8988T (cell line): ENCODE measurements around the gene DOCK1.
A peak's percentile ranks its signal among the peaks of the same experiment; 100 is the strongest.
"Not testable (repeated sequence)": the region's sequence is repeated elsewhere in the genome, so short reads cannot be mapped to it uniquely, and the experiment has no call there.

Source experiments
- DNase-seq: peaks from one replicate; pipeline ENCODE4 v3.0.0; 2011

The DOCK1 gene

DNA sequence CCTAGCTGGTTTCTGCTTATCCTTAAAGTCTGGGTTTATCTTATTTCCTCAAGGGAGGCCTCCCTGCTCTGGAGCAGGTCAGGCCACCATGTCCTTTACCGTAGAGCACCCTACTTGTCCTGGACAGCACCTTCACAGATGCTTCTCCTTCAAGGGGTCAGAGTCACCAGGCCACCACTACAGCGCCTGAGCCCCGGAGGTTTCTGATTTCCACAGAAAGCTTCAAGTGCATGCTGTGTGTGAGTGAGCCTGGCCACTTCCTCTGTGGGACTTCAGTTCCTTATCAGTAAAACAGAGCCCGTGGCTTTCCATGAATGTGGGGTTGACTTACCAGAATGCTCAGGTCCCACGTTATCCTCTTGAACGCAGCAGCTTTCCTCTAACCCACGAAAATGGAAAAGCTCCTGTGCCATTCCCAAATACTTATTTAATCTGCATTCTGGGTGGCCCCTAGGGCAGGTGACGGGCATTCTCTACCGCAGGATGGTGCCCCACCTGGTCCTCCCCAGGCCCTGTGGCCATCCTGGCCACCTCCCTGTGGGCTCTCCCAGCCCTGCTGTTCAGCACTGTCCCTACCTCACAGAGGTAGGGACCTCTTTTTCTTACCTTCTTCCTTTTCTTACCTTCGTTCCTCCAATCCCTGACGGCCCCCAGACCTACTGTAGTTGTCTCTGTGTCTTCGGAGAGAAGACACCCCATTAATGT lies 1.4 kb upstream of the DOCK1 start:
- DNase-seq, result no peak

DNA sequence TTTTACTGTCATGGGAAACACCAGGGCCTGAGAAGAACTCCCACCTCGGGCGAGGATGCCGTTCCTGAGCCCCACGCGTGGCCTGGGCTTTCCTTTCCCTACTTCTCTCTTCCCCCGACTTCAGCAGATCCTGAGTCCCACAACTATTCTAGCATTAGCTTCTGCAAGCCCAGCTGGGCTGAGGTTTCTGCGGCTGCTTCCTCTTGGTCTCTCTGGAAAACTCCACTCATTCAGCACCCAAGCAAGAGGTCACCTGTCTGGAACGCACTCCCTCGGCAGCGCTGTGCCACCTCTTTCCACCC lies 761 bp upstream of the DOCK1 start:
- DNase-seq, result no peak

DNA sequence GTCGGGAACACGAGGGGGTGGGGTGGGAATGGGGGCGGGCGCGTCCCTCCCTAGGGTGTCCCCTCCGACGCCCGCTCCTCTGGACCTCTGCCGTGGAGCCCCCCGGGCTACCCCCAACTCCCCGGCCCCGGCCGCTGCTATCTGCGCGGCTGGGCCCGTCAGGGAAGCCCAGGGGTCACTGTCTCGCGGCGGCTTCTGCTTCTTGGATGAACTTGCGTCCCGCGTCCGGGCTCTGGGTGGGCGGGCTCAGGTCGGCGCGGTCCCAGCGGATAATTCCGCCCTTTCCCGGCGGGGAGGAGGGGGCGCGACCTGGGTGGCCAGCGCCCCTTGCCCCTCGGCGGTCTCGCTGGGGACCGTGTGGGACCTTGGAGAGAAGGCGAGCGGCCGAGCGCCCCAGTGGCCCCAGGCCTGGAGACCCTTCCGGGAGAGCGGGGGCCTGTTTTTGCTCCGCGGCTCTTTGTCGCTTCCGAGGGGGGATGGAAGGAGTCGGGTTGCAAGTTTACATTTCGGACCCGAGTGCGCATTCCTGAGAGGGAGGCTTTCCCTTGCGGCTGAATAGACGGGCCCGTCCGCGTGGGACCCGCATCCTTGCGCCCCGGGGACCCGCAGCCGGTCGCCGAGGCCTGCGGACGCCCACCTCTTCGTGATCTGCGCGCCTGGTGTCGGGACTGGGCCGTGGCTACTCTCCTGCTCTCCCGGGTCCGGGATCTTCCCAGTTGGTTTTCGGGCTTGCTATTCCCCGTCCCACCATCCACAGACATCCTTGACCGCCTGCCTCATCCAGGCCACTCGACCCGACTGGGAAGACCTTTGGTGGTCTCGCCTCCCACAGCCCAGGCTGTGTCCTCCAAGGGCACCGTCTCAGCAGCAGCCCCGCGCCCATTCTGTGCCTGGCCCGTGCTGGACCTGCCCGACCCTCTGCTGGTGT lies 812 bp downstream of the DOCK1 start:
- peak; percentile 69 for DNase-seq

DNA sequence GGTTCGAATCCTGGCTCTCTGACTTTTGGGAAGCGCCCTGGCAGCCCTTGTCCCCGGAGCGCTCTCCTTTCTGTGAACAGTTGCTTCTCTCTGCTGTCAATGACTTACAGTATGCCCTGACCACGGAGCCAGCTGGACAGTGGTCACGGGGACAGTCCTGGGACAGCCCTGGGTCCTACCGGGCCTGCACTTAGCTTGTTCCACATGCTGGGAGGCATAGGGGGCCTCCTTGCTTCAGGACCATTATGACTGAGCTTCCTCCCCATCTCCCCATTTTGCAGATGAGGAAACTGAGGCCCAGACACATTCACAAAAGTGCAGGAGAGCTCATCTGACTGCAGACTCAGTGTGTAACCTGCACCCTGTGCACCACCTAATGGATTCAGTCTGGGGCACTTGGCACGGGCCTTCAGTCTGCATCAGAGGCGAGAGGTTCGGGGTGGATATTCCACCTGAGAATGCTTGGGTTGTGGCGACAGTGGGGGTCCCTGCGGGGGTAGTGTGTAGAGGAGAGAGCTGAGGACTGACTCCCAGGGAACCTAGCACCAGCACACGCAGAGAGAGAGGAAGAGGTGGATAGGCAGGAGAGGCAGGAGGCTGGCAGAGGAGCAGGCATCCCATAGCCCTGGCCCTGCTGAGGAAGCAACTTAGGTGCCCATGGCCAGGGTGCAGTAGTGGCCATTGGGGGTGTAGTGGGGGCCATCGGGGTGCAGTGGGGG lies 1.6 kb downstream of the DOCK1 start:
- DNase-seq, result no peak

DNA sequence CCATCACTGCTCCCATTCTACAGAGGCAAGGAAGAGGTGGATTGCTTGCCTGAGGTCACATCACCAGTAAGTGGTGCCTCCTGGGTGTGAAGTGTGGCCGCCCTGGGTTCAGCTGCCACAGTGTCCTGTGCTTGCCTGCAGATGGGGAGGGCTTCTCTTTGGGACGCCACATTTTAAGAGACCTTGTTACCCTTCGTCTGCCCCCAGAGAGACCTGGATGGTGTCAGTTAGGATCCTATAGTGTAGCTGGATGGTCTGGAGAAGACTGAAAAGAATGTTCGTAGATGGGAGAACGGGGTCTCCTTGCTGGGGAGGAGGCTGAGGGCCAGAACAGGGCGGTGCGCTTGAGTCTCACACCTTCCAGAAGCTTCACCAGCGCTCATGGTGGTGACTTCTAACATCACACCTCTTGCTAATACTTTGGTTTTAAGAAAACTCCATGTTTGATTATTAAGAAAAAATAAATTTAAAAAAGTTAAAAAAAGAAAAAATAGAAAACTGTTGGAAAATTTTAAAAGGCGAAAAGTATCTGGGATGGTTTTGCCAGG lies 2.3 kb downstream of the DOCK1 start:
- no peak for DNase-seq

DNA sequence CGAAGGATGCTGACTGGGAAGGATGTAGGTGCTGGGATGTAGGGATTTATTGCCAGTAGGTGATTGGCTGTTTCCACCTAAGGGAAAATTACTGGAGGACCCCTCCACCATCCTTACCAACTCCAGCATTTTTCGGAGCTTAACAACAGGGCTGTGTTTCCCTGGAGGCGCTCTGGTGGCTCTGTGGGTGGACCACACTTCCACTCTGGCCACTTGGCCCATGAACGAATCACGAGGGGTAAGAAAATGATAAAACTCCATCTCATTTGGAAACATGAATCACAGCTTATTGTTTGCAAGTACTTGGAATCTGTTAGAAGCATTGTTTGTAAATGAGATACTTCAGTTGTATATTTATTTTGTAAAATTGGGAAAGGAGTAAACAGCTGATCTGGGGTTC lies 3.0 kb downstream of the DOCK1 start:
- no peak for DNase-seq

DNA sequence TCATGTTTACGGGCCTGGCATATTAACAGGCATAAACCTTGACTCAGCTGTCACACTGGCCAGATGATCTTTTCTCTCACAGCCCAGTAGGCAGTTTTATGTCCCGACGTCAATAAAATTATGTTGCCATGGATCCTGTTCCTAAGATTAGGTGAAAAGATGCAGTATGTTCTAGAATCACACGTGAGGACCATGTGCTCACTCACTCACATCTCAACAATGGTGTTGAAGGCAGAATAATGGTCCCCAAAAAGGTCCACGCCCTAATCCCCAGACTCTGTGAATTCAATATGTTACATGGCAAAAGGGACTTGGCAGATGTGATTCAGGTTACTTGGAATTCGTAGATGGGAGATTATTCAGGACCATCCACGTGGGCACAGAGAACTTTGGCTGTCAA lies 3.5 kb downstream of the DOCK1 start:
- no peak for DNase-seq

DNA sequence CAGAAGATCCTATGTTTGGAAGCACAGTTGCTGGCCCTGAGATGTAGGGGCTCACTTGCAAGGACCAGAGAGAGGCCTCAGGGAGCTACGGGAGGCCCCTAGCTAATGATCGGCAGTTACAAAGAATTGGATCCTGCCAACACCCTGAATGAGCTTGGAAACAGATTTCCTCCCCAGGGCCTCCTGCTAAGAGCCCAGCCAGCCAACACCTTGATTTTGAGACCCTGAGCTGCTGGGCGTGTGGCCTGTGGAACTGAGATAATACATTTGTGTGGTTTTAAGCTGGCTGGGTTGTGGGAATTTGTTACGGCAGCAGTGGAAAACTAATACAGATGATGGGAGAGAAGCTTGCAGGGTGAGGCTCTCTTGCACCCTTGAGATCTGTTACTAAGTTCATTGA lies 3.9 kb downstream of the DOCK1 start:
- DNase-seq, result no peak

DNA sequence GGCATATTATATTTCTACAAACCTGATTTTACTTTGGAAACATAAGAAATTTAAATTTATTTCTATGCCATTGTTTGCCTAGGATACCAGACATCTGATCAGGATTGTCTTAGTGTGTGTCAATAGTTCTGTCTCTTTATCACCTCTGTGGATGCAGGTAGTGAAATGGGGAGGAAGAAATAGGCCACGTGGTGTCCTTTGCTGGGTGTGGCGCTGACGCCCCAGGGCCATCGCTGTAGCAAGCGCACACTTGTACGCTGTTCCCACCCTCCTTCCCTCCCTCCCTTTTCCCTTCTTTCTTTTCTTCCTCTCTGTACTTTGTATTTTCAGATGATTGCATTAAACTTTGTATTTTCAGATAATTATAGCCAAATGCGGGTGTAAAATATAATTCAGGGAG lies 5.0 kb downstream of the DOCK1 start:
- DNase-seq, result no peak

DNA sequence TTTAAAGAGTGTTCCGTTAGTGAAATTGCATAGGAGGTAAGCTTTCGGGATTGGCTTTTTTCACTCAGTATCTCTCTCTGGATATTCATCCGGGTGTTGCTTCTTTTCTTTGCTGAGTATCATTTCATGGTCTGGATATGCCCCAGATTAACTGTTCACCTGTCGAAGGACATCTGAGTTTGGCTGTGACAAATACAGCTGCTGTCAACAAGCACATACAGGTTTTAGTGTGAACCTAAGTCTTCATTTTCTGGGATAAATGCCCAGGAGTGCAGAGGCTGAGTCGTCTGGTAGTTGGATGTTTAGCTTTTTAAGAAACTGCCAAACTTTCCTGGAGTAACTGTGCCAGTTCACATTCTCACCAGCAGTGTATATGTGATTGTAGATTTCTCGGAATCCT lies 5.6 kb downstream of the DOCK1 start:
- DNase-seq, result no peak

DNA sequence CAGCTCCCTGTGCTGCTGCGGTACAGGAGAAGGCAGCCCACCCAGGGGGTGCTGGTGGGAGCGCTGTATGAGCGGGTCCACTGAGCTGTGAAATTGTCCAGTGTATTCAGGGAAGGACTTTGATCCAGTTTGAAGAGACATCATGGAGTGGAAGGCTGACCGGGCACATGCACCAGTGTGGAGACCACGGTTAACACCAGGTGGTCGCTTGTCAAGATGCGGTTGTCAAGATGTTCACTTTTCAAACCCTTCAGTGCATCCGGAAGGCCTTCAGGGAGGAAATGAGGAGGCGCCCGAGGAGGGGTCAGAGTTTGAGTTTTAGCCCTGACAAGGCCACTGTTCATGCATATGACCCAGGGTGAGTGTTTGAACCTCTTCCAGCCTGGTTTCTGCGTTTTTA lies 6.1 kb downstream of the DOCK1 start:
- no peak for DNase-seq

DNA sequence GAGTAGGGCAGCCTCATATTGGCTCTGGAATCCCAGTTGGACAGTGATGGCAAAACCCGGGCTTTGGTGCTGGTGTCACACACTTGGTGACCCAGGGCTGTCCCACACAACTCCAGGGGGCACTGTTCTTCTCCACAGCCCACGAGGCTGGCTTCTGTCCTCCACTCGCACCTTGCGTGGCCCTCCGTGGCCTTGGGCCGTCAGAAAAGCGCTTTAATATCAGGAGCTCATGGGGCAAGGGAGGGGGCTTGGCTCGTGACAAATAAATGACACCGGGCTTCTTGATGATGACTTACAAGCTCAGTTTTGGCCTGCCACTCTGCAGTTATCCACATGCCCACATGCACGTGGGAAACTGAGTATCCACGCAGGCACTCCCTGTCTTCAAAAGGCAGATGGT lies 8.1 kb downstream of the DOCK1 start:
- no peak for DNase-seq

DNA sequence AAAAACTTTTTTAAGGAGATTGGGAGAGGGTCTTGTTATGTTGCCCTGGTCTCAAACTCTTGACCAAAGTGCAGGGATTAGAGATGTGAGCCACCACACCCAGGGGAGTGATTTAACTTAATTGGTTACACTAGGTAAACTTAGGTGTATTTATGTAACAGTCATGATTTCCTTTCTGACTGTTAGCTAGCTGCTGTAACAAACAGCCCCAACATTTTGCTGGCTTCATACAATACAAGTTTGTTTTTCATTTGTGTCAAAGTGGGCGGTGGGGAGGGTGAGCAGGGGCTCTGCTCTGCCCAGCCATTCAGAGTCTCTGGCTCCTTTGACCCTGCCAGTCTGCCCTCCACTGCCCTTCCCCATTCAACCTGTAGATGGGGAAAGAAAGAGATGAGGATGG lies 9.3 kb downstream of the DOCK1 start:
- no peak for DNase-seq

DNA sequence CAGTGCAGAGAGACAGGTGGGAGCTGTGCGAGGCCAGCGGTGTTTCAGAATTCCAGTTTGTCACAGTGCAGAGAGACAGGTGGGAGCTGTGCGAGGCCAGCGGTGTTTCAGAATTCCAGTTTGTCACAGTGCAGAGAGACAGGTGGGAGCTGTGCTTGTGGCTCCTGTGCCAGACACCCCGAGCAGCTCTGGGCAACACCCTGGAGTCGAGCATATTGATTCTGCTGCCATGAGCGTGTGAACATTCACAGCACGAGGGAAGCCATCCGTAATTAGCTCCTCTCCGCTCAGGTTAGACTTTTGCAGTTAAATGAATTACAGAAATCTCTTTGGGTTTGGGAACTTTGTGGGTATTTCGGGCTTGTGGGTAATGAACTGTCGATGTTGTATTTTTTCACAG lies 11.7 kb downstream of the DOCK1 start:
- DNase-seq, result not testable (repeated sequence)

DNA sequence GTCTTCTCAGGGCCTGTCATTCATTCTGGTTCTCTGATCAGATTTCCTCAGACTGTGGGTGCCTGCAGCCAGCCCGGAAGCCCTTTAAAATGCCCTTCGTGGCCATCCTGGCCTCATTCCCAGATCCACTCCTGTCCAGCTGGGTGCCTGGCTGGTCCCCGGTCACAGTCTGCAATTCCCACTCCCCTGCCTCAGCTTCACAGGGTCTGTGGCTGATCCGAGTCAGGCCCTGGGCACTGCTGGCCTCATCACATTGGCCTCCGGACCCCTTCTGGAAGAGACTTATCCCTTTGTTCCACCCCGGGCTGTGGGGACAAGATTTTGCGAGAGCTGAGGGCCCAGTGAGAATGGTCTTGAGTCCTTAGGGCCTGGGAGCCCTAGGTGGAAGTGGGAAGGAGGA lies 12.1 kb downstream of the DOCK1 start:
- no peak for DNase-seq

DNA sequence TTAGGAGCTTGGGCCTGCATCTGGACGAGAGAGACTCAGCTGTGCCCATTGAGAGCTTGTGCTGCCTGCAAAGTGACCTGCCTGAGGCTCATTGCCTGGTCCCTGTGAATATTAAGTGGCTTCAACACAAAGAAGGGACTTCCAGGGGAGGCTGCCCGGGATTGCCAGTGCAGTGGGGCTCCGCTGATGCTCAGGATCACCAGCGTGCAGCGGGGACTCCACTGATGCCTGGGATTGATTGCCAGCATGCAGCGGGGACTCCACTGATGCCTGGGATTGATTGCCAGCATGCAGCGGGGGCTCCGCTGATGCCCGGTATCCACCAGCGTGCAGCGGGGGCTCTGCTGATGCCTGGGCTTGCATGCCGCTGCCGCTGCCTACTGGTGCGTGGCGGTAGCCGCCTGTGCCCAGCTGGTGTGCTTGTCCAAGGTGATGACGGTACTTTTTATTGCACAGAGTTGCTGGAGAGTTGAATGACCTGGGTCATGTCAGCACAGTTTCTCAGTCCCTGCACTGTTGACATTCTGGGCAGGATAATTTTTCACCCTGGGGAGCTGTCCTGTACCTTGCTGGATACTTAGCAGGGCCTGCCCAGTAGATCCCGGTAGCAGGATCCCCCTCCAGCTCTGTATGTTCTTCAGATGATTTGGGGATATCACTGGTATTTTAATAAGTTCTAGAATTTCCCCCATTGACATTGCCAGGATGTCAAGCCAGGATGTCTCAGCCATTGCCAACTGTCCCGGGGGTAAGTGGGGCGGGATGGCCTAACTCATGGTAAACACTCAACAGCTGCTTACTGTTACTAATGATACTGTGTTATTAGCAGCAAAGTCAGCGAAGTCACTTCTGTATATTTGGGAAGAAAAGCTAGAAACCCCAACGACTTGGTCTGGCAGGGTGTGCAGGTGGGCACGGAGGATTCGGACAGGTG lies 13.0 kb downstream of the DOCK1 start:
- no peak for DNase-seq

DNA sequence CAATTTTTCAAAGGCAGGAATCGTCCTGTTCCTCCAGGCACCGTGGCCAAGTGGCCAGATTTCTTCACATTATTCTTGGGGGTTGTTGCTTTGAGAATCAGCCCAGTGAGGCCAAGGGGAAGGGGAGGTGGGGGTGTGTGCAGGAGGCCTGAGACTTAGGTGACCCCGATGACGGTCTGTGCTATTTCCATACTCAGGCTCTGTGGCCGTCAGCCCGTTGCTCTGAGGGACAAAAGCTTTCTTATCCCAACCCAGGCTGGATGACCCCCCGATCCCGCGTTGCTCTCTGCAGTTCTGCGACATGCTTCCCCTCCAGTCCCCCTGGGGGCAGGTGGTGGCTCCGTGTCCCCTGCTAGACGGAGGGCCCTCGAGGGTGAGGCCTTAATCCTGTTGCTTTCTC lies 14.2 kb downstream of the DOCK1 start:
- DNase-seq, result no peak

DNA sequence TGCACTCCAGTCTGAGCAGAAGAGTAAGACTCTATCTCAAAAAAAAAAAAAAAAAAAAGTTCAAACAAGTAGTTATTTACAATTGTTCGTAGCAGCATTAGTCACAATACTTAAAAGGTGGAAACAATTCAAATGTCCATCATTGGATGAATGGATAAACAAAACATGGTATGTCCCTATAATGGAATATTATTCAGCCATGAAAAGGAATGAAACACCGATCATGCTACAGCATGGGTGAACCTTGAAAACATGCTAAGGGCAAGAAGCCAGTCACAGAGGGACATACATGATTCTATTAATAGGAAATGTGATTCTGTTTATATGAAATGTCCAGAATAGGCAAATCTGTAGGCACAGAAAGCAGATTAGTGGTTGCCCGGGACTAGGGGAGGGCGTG lies 15.9 kb downstream of the DOCK1 start:
- DNase-seq, result no peak

DNA sequence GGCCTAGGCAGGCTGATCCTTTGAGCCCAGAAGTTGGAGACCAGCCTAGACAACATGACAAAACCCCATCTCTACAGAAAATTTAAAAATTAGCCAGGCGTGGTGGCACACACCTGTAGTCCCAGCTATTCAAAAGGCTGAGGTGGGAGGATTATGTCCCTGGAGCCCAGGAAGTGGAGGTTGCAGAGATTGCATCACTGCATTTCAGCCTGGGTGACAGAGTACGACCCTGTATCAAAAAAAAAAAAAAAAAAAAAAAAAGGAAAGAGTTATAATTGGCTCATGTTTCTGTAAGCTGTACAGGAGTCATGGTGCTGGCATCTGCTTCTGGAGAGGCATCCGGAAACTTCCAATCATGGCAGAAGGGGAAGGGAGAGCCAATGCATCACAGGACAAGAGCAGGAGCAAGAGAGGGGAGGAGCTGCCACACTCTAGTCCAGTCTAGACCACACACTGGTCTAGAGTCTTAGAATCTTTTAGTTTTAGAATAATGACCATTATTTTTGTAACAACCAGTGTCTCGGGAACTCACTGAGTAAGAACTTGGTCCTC lies 16.8 kb downstream of the DOCK1 start:
- DNase-seq, result no peak

DNA sequence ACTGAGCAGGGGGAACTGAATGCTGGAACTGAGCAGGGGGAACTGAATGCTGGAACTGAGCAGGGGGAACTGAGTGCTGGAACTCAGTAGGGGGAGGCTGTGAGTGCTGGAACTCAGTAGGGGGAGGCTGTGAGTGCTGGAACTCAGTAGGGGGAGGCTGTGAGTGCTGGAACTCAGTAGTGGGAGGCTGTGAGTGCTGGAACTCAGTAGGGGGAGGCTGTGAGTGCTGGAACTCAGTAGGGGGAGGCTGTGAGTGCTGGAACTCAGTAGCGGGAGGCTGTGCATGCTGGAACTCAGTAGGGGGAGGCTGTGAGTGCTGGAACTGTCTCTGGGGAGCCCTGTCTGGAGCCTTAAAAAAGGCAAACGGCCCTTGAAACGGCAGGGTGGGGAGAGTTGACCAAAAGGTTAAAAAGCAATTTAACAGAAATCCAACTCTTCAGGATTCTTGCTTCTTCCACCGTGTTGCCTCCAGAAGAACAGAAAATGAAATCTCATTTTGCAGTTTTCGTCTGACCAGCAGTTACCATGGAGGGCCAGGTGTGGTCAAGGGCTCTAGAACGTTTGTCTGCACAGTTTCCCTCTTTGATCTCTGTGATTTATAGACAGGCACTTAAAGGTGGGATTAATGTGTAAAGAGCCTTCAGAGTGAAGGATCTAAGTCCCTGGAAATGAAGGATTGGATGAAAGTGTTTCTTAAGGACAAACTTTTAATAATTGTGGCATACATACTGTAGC lies 19.1 kb downstream of the DOCK1 start:
- DNase-seq, result no peak

DNA sequence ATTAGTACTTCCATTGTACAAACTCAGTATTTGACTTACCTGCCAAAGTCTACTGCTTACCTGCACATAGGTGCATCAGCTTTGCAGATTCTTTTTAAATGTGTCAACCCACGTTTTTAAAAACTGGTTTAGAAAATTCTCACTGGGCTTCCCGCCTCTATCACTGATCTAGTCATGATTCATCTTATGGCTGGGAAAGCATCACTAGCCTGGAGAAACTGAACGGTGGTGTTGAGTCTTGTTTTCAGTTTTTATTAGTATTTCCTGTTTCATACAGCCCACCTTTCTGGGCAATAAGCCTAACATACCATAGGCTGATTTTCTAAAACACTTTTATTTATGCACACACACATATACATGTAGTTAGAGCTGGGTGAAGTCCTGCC lies 19.7 kb downstream of the DOCK1 start:
- DNase-seq, result no peak

DNA sequence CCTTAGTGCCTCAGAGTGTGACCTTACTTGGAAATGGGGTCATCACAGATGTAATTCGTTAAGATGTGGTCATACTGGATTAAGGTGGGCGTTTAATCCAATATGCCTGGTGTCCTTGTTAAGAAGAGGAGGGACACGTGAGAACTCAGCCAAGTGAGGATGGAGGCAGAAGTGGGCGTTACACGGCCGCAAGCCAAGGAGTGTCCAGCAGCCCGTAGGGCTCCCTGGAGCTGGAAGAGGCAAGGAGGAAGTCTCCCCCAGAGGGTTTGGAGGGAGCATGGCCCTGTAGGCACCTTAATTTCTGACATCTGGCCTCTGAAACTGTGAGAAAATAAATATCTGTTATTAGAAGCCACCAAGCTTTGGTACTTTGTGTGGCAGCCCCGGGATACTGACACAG lies 21.3 kb downstream of the DOCK1 start:
- DNase-seq, result no peak
